ENCODE measurements around the gene MAGI2. TPM values are rescaled to one million over a fixed set of nuclear protein-coding genes. Genes with fewer than 3 reads are reported as not detected.

The MAGI2 gene
- total RNA-seq, 1 experiment from 2014 or later, result 0.52 TPM

DNA sequence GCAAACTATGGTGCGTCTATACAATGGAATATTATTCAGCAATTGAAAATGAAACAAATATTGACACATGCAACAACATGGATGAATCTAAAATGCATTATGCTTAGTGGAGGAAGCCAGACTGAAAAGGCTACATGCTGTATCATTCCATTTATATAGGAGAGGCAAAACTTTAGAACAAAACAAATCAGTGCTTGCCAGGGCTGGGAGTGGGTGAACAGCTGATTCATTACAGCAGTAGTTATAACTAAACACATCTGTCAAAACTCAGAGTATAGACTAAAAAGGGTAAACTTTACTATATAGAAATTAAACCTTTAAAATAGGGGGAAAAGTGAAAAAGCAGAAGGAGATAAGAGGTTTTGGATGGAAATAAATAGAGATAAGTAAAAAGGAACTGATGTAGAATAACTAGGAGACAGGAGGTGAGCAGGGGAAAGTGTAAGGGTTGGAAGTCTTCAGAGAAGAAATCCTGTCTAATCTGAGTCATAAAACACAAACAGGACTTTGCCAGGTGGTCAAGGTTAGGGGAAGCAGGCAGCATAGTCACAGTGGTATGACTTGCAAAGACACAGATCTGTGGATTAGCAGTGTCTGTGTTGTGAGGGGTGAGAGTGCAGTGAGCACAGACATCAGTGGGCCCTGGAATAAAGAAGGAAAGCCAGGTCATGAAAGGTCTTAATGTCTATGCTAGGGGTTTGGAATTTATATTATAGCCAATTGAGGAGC, 1305.1 kb downstream of the MAGI2 start:
- no peak for DNase-seq
- no peak overlapping the region for H3K27ac Mint-ChIP-seq (ENCODE audit: unreplicated experiment)
- H3K9me3 Mint-ChIP-seq (ENCODE audit: low read depth, unreplicated experiment), result no peaks in the 10 kb centered on the region
- TF ChIP-seq, protein P1, sequence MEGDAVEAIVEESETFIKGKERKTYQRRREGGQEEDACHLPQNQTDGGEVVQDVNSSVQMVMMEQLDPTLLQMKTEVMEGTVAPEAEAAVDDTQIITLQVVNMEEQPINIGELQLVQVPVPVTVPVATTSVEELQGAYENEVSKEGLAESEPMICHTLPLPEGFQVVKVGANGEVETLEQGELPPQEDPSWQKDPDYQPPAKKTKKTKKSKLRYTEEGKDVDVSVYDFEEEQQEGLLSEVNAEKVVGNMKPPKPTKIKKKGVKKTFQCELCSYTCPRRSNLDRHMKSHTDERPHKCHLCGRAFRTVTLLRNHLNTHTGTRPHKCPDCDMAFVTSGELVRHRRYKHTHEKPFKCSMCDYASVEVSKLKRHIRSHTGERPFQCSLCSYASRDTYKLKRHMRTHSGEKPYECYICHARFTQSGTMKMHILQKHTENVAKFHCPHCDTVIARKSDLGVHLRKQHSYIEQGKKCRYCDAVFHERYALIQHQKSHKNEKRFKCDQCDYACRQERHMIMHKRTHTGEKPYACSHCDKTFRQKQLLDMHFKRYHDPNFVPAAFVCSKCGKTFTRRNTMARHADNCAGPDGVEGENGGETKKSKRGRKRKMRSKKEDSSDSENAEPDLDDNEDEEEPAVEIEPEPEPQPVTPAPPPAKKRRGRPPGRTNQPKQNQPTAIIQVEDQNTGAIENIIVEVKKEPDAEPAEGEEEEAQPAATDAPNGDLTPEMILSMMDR (IDR thresholded peaks at IDR 0.05; ENCODE audit: unreplicated experiment), result no peak
- H3K27me3 Mint-ChIP-seq (ENCODE audit: unreplicated experiment), result peaks cover 8% of the 10 kb centered on the region
- CTCF ChIA-PET, result no interaction called here
- no peak overlapping the region for H3K4me3 Mint-ChIP-seq (ENCODE audit: low read depth, unreplicated experiment)
- H3K4me1 Mint-ChIP-seq (ENCODE audit: low read depth, unreplicated experiment), result no peaks in the 10 kb centered on the region
- BruUV-seq (replicated peaks), result no TSS peak
- H3K36me3 Mint-ChIP-seq (ENCODE audit: insufficient read depth, unreplicated experiment), result no peaks in the 10 kb centered on the region
- intact Hi-C loops (cut with micrococcal nuclease; ENCODE audit: unreplicated experiment), result no loop called here

DNA sequence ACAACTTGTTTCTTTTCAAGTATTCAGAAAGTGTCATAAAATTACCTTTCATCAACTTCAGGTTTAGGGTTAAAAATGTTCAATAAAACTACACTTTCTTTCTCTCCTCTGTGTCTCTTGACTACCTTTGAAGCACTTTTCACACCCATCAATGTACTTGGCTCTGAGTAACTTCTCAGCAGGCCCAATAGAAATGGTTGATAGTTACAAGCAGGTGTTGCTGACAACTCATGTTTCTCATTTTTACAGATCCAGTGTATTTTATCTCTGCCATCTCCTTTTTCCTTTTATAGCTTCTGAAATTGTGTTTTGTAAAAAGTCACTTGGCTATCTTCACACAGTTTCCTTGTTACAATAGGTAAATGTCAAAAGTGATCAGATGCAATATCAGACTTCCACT, 1306.9 kb downstream of the MAGI2 start:
- intact Hi-C loops (cut with micrococcal nuclease; ENCODE audit: unreplicated experiment), result no loop called here
- no TSS peak for BruUV-seq (replicated peaks)
- TF ChIP-seq, protein P1 (IDR thresholded peaks at IDR 0.05; ENCODE audit: unreplicated experiment), result no peak
- no peaks in the 10 kb centered on the region for H3K36me3 Mint-ChIP-seq (ENCODE audit: insufficient read depth, unreplicated experiment)
- DNase-seq, result no peak
- CTCF ChIA-PET, result interaction anchor here (0.6 kb wide), 1 partner anchor 1728 kb away, joined by 4 read pairs; no protein-coding TSS in a partner anchor
- H3K27me3 Mint-ChIP-seq (ENCODE audit: unreplicated experiment), result peaks cover 8% of the 10 kb centered on the region
- H3K27ac Mint-ChIP-seq (ENCODE audit: unreplicated experiment), result no peak overlapping the region
- no peaks in the 10 kb centered on the region for H3K4me1 Mint-ChIP-seq (ENCODE audit: low read depth, unreplicated experiment)
- H3K9me3 Mint-ChIP-seq (ENCODE audit: low read depth, unreplicated experiment), result no peaks in the 10 kb centered on the region
- H3K4me3 Mint-ChIP-seq (ENCODE audit: low read depth, unreplicated experiment), result no peak overlapping the region

DNA sequence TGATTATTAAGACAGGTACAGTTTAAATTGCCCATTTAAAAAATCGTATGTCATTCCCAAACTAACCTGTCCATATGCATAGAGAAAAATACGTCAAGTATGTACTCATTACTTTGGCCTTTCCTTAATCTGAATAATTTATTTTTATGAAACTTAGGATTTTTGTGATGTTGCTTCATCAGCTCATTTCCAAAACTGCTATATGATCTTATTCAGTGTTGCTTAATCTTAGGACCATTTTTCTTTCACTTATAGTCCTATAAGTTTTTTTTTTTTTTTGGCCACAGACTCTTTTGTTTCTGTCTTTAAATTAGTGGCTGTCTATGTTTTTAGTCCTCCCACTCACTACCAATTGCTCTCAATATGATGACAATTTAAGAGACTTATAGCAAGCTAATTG, 1309.8 kb downstream of the MAGI2 start:
- no peaks in the 10 kb centered on the region for H3K9me3 Mint-ChIP-seq (ENCODE audit: low read depth, unreplicated experiment)
- no peak overlapping the region for H3K27ac Mint-ChIP-seq (ENCODE audit: unreplicated experiment)
- H3K4me1 Mint-ChIP-seq (ENCODE audit: low read depth, unreplicated experiment), result no peaks in the 10 kb centered on the region
- H3K27me3 Mint-ChIP-seq (ENCODE audit: unreplicated experiment), result peaks cover 24% of the 10 kb centered on the region
- intact Hi-C loops (cut with micrococcal nuclease; ENCODE audit: unreplicated experiment), result no loop called here
- TF ChIP-seq, protein P1 (IDR thresholded peaks at IDR 0.05; ENCODE audit: unreplicated experiment), result no peak
- no TSS peak for BruUV-seq (replicated peaks)
- CTCF ChIA-PET, result interaction anchor here (0.7 kb wide), 2 partner anchors 117 to 442 kb away, joined by 6 to 7 read pairs; no protein-coding TSS in a partner anchor
- DNase-seq, result no peak
- no peaks in the 10 kb centered on the region for H3K36me3 Mint-ChIP-seq (ENCODE audit: insufficient read depth, unreplicated experiment)
- H3K4me3 Mint-ChIP-seq (ENCODE audit: low read depth, unreplicated experiment), result no peak overlapping the region

DNA sequence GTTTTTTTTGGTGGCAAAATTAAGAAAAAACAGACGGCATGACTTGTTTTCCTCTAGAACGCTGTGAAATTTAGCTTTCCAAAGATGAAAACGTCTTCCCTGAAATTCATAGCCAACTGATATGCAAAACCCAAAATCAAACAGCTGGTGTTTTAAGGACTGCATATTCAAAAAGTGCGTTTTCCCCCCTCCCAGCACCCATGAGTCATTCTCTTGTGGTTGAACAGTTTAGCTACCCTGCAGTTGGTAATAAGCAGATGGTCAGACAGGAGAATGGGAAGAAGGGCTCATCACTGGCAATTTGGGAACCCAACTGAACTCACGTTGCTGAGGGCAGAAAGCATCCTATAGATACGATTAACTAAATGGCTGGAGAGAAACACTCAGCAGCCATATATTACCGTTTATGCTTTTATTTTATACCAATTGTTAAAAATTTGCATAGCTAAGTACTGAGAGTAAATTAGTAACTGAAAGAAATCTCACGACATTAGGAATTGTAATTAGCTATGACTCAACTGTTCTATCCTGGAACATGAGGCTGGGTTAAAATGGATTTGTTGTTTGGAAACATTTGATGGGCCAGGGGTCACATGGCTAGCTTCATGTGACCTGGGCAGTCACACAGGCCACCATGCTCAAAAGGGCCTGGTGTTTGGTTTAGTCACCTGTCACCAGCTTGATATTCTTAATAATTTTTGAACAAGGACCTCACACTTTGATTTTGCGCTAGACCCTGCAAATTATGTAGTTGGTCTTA, 1311.8 kb downstream of the MAGI2 start:
- Mint-ChIP-seq H3K4me1 (ENCODE audit: low read depth, unreplicated experiment) (no peaks in the 10 kb centered on the region), H3K27ac (ENCODE audit: unreplicated experiment) (no peak overlapping the region), H3K27me3 (ENCODE audit: unreplicated experiment) (peaks cover 24% of the 10 kb centered on the region), H3K9me3 (ENCODE audit: low read depth, unreplicated experiment) (no peaks in the 10 kb centered on the region), H3K36me3 (ENCODE audit: insufficient read depth, unreplicated experiment) (no peaks in the 10 kb centered on the region), H3K4me3 (ENCODE audit: low read depth, unreplicated experiment) (no peak overlapping the region)
- intact Hi-C loops (cut with micrococcal nuclease; ENCODE audit: unreplicated experiment), result no loop called here
- CTCF ChIA-PET, result no interaction called here
- TF ChIP-seq, protein P1 (IDR thresholded peaks at IDR 0.05; ENCODE audit: unreplicated experiment), result no peak
- no TSS peak for BruUV-seq (replicated peaks)
- no peak for DNase-seq
